ENCODE results near the gene SLC17A2.

DNA sequence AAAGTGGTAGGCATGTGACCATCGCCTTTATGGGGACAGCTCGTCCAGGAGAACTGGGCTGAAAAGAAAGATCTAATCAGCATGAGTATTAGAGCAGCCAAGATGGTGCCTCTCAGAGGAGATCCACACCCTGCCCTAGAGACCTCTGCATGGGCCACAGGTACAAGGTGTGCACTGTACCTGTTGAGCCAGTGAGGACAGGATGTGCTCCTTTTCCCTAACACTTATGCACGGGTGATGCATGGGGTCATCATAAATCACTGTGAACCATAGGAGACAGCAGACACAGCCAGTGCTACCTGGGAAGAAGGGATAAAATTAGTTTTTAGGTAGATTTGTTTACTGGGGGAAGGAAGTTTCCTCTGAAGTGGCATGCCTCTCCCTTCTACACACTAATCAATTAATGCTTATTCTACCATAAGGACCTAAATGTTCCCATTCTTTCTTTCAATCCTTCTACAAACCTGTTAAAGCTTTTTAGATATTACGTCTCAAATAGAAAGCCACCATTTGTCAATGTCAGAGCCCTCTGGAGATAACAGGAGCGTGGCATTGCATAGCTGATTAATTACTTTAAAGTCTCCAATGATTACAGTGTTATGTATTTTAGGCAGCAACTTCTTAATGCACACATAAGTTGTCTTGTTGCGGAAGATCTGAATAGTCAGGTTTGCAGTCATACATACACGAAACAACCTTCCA is 13.6 kb downstream of the SLC17A2 start:
- TF ChIP-seq EZH2 (IDR thresholded peaks at IDR 0.05; ENCODE audit: low read depth) = no peak
- TF ChIP-seq, protein P1, sequence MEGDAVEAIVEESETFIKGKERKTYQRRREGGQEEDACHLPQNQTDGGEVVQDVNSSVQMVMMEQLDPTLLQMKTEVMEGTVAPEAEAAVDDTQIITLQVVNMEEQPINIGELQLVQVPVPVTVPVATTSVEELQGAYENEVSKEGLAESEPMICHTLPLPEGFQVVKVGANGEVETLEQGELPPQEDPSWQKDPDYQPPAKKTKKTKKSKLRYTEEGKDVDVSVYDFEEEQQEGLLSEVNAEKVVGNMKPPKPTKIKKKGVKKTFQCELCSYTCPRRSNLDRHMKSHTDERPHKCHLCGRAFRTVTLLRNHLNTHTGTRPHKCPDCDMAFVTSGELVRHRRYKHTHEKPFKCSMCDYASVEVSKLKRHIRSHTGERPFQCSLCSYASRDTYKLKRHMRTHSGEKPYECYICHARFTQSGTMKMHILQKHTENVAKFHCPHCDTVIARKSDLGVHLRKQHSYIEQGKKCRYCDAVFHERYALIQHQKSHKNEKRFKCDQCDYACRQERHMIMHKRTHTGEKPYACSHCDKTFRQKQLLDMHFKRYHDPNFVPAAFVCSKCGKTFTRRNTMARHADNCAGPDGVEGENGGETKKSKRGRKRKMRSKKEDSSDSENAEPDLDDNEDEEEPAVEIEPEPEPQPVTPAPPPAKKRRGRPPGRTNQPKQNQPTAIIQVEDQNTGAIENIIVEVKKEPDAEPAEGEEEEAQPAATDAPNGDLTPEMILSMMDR (conservative IDR thresholded peaks at IDR 0.05) = no peak

Measured in PC-9 (cell line).